WTC11 (cell line): ENCODE data around the gene PROSER2. TPM values are rescaled to one million over a fixed set of nuclear protein-coding genes. Genes with fewer than 3 reads are reported as not detected.
A peak's percentile ranks its signal among the peaks of the same experiment; 100 is the strongest.

ENCODE experiments used
- ATAC-seq: fragments of 200-7000 bp; cut with Tn5 transposase; 2 replicates; pipeline ENCODE4 v1.10.0; 2021; ENCODE audit warnings: mild to moderate bottlenecking, moderate library complexity
- CTCF ChIA-PET: fragments of 300-600 bp; sonication (Branson Sonifier 250); formaldehyde crosslinking; loops from one replicate; lab custom pipeline; 2021; ENCODE audit warnings: antibody characterized with exemption; lab: Charles Lee
- POLR2A ChIA-PET: fragments of 350-600 bp; sonication (Branson Sonifier 250); formaldehyde crosslinking; loops from one replicate; lab custom pipeline; 2021; ENCODE audit warnings: antibody characterized with exemption; lab: Charles Lee
- DNase-seq: peaks from one replicate; pipeline ENCODE4 v3.0.0; 2021; ENCODE audit warnings: low spot score
- H3K27ac Mint-ChIP-seq: 2 replicates; pipeline ENCODE4 v1.8.0; 2021; ENCODE audit warnings: mixed read lengths
- H3K27me3 Mint-ChIP-seq: 2 replicates; pipeline ENCODE4 v1.8.0; 2021; ENCODE audit warnings: low read depth, mild to moderate bottlenecking, moderate library complexity, mixed read lengths
- H3K36me3 Mint-ChIP-seq: 2 replicates; pipeline ENCODE4 v1.8.0; 2021; ENCODE audit warnings: mixed read lengths
- H3K4me1 Mint-ChIP-seq: 2 replicates; pipeline ENCODE4 v1.8.0; 2022; ENCODE audit warnings: mixed read lengths
- H3K4me3 Mint-ChIP-seq: 2 replicates; pipeline ENCODE4 v1.8.0; 2021; ENCODE audit warnings: mild to moderate bottlenecking, moderate library complexity, mixed read lengths
- H3K9me3 Mint-ChIP-seq: 2 replicates; pipeline ENCODE4 v1.8.0; 2021; ENCODE audit warnings: mixed read lengths
- CBFB ChIP-seq: sonication (generic); formaldehyde crosslinking; IDR thresholded peaks from 2 replicates; pipeline ENCODE4 v1.8.1; 2022; ENCODE audit warnings: mild to moderate bottlenecking, low read depth, missing genetic modification reagents
- CREM ChIP-seq: sonication (generic); formaldehyde crosslinking; IDR thresholded peaks from 2 replicates; pipeline ENCODE4 v1.8.1; 2022; ENCODE audit warnings: mild to moderate bottlenecking, missing genetic modification reagents, moderate library complexity
- NFATC4 ChIP-seq: fragments of 250-450 bp; sonication (Bioruptor Pico); IDR thresholded peaks from 2 replicates; pipeline ENCODE4 v1.9.0; 2021; ENCODE audit warnings: mild to moderate bottlenecking
- PRDM15 ChIP-seq: sonication (generic); formaldehyde crosslinking; IDR thresholded peaks from 2 replicates; pipeline ENCODE4 v1.8.0; 2022; ENCODE audit warnings: missing genetic modification reagents
- PREB ChIP-seq: sonication (generic); formaldehyde crosslinking; IDR thresholded peaks from 2 replicates; pipeline ENCODE4 v1.8.1; 2022; ENCODE audit warnings: mild to moderate bottlenecking, missing genetic modification reagents, moderate library complexity, borderline replicate concordance
- PRRX2 ChIP-seq: fragments of 250-450 bp; sonication (Bioruptor Pico); IDR thresholded peaks from 2 replicates; pipeline ENCODE4 v1.8.0; 2021; ENCODE audit warnings: mild to moderate bottlenecking
- RELA ChIP-seq: sonication (generic); formaldehyde crosslinking; IDR thresholded peaks from 2 replicates; pipeline ENCODE4 v1.8.1; 2022; ENCODE audit warnings: missing genetic modification reagents, mild to moderate bottlenecking, borderline replicate concordance
- RORB ChIP-seq: fragments of 250-450 bp; sonication (Bioruptor Pico); IDR thresholded peaks from 2 replicates; pipeline ENCODE4 v1.9.0; 2021; ENCODE audit warnings: mild to moderate bottlenecking
- SOX15 ChIP-seq: fragments of 250-450 bp; sonication (Bioruptor Pico); IDR thresholded peaks from 2 replicates; pipeline ENCODE4 v1.9.0; 2021; ENCODE audit warnings: mild to moderate bottlenecking
- TCF7 ChIP-seq: sonication (generic); formaldehyde crosslinking; IDR thresholded peaks from 2 replicates; pipeline ENCODE4 v1.8.0; 2022; ENCODE audit warnings: mild to moderate bottlenecking, low read depth, missing genetic modification reagents, moderate library complexity
- TEAD4 ChIP-seq: sonication (generic); formaldehyde crosslinking; IDR thresholded peaks from 2 replicates; pipeline ENCODE4 v1.8.0; 2022; ENCODE audit warnings: mild to moderate bottlenecking, missing genetic modification reagents
- USF2 ChIP-seq: sonication (generic); formaldehyde crosslinking; IDR thresholded peaks from 2 replicates; pipeline ENCODE4 v1.8.1; 2023; ENCODE audit warnings: mild to moderate bottlenecking, missing genetic modification reagents, moderate library complexity
- ZNF138 ChIP-seq: sonication (generic); formaldehyde crosslinking; conservative IDR thresholded peaks from 2 replicates; pipeline ENCODE4 v1.8.1; 2022; ENCODE audit warnings: mild to moderate bottlenecking, moderate library complexity, missing genetic modification reagents
- ZNF532 ChIP-seq: fragments of 250-450 bp; sonication (Bioruptor Pico); IDR thresholded peaks from 2 replicates; pipeline ENCODE4 v1.9.0; 2021; ENCODE audit warnings: mild to moderate bottlenecking, borderline replicate concordance
- total RNA-seq: library from RNA; stranded (reverse); gene quantifications from 3 replicates; pipeline ENCODE4 v1.2.3, GENCODE V29; 2021
- TF ChIP-seq, protein P1 (sequence below): fragments of 250-450 bp; sonication (Bioruptor Pico); IDR thresholded peaks from 2 replicates; pipeline ENCODE4 v1.9.0; 2021; ENCODE audit warnings: moderate library complexity, mild to moderate bottlenecking, inconsistent platforms, borderline replicate concordance
- TF ChIP-seq, protein P2 (sequence below): sonication (generic); formaldehyde crosslinking; conservative IDR thresholded peaks from 2 replicates; pipeline ENCODE4 v1.8.1; 2023; ENCODE audit warnings: mild to moderate bottlenecking, low read depth, missing genetic modification reagents, moderate library complexity
- TF ChIP-seq, protein P3 (sequence below): sonication (generic); formaldehyde crosslinking; IDR thresholded peaks from 2 replicates; pipeline ENCODE4 v1.8.0; 2023; ENCODE audit warnings: missing genetic modification reagents, mild to moderate bottlenecking, borderline replicate concordance

PROSER2 gene
- total RNA-seq, 1 experiment from 2014 or later = 8.5 TPM

DNA sequence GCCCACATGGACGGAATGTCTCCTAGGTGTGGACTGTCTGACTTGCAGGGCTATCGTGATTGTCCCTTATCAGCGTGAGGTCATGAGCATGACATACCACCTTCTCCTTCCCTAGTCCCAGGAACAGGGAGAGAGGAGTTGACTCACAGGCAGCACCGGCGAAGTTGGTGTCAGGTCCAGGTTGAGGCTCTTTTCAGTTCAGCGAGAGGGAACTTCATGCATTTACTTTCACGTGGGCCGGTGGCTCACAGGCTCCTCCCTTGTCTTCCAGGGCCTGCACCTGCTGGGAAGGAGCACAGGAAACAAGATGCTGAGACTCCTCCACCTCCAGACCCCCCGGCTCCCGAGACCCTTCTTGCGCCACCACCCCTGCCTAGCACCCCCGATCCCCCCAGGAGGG, 46.1 kb downstream of the PROSER2 start (continued):
- TF ChIP-seq ZNF532 (CRISPR knock-in tag) (no peak), PRRX2 (no peak), PRDM15 (CRISPR knock-in tag) (no peak), CBFB (CRISPR knock-in tag) (no peak), USF2 (no peak)
- TF ChIP-seq, protein P1, sequence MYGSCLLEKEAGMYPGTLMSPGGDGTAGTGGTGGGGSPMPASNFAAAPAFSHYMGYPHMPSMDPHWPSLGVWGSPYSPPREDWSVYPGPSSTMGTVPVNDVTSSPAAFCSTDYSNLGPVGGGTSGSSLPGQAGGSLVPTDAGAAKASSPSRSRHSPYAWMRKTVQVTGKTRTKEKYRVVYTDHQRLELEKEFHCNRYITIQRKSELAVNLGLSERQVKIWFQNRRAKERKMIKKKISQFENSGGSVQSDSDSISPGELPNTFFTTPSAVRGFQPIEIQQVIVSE (CRISPR knock-in tag) = no peak
- TF ChIP-seq, protein P2, sequence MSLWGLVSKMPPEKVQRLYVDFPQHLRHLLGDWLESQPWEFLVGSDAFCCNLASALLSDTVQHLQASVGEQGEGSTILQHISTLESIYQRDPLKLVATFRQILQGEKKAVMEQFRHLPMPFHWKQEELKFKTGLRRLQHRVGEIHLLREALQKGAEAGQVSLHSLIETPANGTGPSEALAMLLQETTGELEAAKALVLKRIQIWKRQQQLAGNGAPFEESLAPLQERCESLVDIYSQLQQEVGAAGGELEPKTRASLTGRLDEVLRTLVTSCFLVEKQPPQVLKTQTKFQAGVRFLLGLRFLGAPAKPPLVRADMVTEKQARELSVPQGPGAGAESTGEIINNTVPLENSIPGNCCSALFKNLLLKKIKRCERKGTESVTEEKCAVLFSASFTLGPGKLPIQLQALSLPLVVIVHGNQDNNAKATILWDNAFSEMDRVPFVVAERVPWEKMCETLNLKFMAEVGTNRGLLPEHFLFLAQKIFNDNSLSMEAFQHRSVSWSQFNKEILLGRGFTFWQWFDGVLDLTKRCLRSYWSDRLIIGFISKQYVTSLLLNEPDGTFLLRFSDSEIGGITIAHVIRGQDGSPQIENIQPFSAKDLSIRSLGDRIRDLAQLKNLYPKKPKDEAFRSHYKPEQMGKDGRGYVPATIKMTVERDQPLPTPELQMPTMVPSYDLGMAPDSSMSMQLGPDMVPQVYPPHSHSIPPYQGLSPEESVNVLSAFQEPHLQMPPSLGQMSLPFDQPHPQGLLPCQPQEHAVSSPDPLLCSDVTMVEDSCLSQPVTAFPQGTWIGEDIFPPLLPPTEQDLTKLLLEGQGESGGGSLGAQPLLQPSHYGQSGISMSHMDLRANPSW (CRISPR knock-in tag) = no peak

GRCh38 chr10:11869743-11870460, 46.7 kb downstream of the PROSER2 start:
- ATAC-seq = peak; percentile 64
- POLR2A ChIA-PET = no interaction called here
- peak overlapping the region; percentile 49 for H3K4me3 Mint-ChIP-seq
- CTCF ChIA-PET = interaction anchor here (1.4 to 1.7 kb wide), 2 partner anchors 12 to 16 kb away, joined by 7 to 10 read pairs; no protein-coding TSS in a partner anchor
- no peaks in the 10 kb centered on the region for H3K36me3 Mint-ChIP-seq
- H3K27me3 Mint-ChIP-seq = peaks cover 3% of the 10 kb centered on the region; the same call in 1 of the 2 replicates
- H3K4me1 Mint-ChIP-seq = peaks cover 37% of the 10 kb centered on the region
- no peak for DNase-seq
- no peak overlapping the region for H3K27ac Mint-ChIP-seq
- H3K9me3 Mint-ChIP-seq = no peaks in the 10 kb centered on the region
- TF ChIP-seq TCF7 (CRISPR knock-in tag) = no peak
- no peak for TF ChIP-seq PREB
- TF ChIP-seq, protein P3, sequence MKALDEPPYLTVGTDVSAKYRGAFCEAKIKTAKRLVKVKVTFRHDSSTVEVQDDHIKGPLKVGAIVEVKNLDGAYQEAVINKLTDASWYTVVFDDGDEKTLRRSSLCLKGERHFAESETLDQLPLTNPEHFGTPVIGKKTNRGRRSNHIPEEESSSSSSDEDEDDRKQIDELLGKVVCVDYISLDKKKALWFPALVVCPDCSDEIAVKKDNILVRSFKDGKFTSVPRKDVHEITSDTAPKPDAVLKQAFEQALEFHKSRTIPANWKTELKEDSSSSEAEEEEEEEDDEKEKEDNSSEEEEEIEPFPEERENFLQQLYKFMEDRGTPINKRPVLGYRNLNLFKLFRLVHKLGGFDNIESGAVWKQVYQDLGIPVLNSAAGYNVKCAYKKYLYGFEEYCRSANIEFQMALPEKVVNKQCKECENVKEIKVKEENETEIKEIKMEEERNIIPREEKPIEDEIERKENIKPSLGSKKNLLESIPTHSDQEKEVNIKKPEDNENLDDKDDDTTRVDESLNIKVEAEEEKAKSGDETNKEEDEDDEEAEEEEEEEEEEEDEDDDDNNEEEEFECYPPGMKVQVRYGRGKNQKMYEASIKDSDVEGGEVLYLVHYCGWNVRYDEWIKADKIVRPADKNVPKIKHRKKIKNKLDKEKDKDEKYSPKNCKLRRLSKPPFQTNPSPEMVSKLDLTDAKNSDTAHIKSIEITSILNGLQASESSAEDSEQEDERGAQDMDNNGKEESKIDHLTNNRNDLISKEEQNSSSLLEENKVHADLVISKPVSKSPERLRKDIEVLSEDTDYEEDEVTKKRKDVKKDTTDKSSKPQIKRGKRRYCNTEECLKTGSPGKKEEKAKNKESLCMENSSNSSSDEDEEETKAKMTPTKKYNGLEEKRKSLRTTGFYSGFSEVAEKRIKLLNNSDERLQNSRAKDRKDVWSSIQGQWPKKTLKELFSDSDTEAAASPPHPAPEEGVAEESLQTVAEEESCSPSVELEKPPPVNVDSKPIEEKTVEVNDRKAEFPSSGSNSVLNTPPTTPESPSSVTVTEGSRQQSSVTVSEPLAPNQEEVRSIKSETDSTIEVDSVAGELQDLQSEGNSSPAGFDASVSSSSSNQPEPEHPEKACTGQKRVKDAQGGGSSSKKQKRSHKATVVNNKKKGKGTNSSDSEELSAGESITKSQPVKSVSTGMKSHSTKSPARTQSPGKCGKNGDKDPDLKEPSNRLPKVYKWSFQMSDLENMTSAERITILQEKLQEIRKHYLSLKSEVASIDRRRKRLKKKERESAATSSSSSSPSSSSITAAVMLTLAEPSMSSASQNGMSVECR (CRISPR knock-in tag) = no peak
- no peak for TF ChIP-seq CREM (CRISPR knock-in tag)
- no peak for TF ChIP-seq TEAD4 (CRISPR knock-in tag)
- no peak for TF ChIP-seq SOX15 (CRISPR knock-in tag)
- TF ChIP-seq RELA = no peak
- TF ChIP-seq NFATC4 = no peak
- no peak for TF ChIP-seq ZNF138 (CRISPR knock-in tag)
- no peak for TF ChIP-seq RORB (CRISPR knock-in tag)
